GM18870 (cell line): Measurements from ENCODE around the gene ALG14.
"Not testable (repeated sequence)": the region's sequence is repeated elsewhere in the genome, so short reads cannot be mapped to it uniquely, and the experiment has no call there.

ENCODE experiments used
- ATAC-seq: cut with Tn5 transposase; IDR thresholded peaks from one replicate; pipeline ENCODE4 v1.9.1; 2021; ENCODE audit warnings: moderate library complexity; ENCODE audit not compliant: unreplicated experiment

ALG14 gene

DNA sequence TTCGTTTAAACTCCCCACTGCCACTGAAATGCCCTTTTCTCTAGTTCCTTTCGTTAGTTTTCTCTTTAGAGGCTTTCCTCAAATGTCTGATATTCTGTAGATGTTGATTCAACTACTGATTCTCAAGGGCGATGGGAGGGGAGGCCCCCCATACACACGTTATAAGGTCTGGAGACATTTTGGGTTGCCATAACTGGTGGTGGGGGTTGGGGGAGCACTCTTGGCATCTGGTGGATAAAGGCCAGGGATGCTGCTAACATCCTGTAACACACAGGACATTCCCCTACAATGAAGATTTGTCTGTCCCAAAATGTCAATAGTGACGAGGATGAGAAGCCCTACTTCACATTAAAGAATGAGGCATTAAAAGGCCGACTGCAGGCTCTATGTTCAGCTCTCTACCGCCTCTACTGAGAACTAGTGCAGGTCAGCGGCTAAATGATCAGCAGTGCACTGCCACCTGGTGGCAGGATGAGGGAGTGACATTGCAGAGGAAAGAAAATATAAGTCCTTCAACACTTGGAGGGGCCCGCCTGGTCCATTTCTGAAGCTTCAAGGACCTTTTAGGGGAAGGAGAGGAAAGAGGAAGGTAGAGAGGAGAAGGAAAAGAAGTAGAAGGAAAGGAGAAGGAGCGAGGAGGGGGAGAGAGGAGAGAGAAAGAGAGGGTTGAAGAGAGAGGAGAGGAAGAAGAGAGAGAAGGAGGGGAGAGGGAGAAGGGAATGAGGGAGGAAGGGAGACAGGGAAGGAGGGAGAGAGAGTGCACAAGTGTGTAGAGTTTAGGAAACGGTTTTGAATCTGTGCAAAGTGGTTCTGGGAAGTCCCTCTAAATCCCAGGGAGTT lies 29.4 kb downstream of the ALG14 start:
- ATAC-seq = peak; percentile 89

DNA sequence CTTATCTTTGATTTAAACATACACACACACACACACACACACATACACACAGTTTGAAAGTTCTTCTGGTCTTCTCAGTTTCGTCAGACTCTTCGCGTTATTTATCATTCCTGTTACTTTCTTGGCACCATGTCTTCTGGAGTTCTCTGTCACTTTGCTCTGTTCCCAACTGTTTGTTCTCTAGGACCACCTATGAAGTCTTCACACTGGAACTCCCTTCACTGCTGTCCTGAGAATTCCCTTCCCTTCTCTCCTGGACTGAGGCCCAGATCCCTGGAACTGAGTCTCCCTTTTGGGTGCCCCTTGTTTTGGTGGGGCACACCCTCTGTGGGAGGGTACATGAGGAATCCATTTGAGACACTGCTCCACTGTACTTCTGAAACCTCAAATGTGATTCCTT lies 30.5 kb downstream of the ALG14 start:
- ATAC-seq = no peak

DNA sequence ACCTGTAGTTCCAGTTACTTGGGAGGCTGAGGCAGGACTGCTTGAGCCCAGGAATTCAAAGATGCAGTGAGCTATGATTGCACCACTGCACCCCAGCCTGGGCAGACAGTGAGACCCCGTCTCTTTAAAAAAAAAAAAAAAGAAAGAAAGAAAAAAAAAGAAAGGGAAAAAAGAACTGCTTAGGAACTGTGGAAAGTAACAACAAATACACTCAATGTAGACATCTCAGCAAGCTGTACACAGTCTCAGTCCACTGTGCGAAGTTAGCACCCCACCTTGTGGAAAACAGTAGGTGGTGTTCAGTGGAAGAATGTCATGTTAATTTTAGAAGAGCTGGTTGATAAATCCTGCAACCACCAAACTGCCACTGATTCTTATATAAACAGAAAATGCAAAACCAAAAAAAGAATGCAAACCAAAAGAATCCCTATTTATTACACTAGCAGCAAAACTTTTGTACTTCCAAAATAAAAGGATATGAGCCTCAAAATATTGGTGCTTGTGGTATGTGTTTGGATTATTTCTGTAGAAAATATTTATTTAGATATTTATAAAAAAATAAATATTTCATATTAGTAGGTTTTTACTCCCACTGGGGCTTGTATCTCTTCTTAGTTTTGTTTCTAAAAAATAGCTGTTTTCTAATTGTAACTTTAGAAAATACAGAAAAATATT lies 31.1 kb downstream of the ALG14 start:
- peak; percentile 49 for ATAC-seq

DNA sequence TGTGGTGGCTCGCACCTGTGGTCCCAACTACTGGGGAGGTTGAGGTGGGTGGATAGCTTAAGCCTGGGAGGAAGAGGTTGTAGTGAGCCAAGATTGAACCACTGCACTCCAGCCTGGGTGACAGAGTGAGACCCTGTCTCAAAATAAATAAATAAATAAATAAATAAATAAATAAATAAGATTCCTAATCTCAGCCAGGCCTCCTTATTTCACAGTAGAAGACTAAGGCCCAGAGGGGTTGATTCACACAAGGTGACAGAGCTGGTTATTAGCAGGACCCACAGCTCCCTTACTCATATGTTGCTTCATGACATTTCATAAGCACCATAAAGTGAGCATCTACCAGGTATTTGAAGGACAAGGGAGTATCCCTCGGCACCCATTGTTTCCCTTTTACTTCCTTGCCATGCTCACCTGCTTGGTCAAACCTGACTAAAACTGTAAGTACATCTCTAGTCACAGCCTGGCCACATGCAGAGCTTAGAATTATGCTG lies 32.7 kb downstream of the ALG14 start:
- ATAC-seq = no peak

DNA sequence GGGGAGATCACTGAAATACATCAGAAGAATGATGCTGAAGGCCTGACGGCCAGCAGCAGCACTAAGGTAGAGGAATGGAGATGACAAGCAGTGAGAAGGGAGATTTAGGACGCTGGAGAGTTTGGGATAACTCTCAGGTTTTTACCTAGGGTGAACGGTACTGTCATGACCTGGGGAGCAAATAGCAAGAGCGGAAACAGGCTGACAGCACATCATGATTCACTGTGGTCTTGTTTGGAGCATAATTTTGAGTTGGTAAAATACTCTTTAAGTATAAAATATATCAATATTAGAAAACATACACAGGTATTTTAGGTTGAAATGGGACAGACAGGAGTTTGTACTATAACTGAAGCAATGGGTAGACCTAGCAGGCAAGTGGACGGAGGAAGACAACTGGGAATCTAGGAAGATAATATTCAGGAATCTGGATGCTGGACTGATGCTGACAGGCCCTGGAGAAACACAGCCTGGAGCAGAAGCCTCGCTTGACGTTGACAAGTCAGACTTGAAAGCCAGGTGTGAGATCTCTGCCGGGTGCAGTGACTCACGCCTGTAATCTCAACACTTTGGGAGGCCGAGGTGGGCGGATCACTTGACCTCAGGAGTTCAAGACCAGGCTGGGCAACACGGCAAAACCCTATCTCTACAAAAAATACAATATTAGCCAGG lies 33.3 kb downstream of the ALG14 start:
- ATAC-seq = no peak

DNA sequence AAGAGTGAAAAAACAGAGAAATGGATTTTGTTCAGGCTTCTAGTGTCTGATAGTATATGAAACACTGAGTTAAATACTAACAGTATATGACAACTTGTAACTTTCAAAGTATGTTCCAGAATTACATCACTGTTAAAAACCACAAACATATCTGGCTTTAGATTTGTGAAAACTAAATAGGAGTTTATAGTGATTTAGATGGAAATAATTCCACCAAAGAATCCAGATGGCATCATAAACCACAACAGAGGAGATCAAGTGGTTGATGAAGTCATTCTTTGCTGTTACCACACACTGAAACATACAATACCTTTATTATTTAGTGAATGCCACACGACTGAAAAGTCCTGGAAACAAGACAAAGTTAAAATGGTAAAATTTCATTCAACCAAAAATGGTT lies 37.2 kb downstream of the ALG14 start:
- no peak for ATAC-seq

DNA sequence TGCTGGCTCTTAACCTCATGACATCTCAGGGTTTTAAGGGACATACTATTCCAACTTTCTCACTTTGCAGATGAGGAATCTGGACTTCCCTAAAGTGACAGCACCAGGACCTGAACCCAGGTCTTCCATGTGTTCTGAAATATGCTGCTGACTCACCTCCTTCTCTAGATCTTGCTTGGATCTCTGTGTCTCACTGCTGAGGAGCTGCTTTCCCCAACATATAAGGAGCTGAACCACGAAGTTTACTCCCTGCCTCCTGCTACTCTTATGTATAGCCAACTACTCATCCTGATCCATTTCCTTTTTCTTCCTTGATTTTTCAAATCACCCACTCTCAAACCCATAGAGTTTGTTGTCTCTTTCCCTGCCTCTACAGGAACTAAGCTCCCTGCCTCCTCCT lies 38.2 kb downstream of the ALG14 start:
- no peak for ATAC-seq

DNA sequence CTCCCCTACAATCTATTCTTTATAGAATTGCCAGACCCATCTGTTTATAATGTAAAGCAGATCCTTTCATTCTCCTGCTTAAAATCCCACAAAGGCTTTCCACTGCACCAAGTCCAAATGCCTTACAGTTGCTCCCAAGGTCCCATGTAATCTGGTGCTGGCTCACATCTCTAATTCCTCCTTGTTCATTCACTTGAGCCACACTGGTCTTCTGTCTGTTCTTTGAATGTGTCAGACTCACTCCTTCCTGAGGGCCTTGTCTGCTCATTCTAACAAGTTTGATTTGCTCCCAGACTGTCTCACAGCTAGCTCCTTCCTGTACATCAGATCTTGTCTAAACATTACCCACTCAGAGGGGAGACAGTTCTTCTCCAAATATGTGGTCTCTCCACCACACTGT lies 38.9 kb downstream of the ALG14 start:
- ATAC-seq = no peak

DNA sequence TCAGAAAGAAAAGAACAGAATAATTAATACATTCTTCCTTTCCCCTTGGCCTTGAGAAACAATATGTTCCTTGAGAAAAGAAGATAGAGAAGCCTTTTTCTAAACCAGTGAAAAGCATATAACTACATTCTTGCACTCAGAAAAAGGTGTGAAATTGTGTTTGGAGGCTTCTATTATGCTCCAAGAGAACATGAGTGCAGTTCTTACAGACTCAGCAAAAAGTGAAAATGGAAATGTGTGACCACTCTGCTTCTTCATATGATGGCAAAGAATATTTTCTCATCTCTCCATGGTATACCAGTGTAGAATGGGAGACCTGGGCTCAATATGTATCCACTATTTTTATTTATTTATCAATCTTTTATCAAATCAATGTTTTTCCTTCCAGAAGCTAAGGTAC lies 43.2 kb downstream of the ALG14 start:
- no peak for ATAC-seq

DNA sequence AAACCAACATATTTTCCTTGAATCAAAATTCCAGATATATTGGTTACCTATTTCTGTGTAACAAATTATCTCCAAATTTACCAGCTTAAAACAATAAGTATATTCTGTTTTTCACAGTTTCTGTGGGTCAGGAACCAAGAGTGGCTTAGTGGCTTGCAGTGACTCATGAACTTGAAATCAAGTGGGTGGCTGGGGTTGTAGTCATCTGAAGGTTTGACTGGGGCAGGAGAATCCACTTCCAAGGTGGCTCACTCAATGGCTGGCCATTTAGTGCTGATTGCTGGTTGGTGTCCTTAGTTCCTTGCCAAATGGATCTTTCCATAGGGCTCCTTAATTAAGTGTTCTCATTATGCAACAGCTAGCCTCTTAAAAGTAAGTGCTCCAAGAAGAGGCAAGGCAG lies 43.8 kb downstream of the ALG14 start:
- no peak for ATAC-seq

DNA sequence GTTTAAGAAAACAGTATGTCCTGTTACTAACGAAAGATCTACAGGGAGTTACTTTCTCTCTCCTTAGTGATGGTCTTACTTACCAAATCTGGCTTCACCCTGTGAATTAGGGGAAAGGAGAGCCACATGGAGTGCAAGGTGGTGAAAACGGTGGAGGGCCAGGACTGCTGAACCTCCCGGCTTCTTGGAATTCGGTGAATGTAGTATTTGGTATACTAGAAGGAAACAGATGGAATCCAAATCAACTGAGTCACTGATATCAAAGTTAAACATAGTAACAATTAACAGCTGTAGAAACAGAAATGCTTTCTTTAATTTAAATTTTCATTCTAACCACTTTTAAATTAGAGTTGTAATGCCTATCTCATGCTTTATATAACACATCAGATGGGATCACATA lies 45.7 kb downstream of the ALG14 start:
- ATAC-seq = no peak

DNA sequence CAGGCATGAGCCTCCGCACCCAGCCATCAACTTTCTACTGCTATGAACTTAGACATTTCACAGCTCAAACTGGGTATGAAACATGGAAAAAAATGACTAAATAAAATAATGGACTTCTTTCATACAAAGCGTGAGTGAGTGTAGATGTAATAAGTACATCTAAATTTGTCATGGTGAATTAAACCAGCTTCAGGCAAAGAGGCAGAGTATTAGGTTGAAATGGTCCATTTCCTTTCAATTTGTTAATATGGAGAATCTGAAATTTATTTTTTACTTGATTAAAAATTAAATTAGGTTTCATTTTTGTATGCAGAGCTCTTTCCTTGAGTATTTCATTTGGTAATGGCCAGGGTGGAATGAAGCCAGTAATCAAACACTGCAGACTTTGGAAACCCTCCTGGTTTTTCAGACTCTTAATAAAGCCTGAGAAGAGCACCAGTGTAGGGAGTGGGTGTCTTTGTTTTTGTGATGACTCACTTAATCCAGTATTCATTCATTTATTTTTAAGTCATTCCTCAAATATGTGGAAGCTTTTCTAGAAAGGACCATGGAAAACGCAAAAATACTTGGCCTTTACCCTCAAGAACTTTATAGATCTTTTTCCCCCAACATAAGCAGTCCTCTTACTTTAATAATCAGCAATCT lies 49.2 kb downstream of the ALG14 start:
- no peak for ATAC-seq

DNA sequence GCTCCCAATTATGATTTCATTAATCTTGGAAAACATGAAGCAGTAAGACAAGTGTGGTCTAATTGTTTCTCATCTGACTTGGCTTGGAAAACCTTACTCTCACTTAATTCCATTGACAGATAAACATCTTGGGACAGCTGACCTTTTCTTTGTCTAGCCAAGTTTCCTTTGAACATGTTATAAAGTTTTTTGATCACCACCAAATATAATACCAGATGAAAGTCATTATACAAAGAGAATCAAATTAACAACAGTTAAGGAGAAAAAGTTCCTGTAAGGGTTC lies 50.2 kb downstream of the ALG14 start:
- no peak for ATAC-seq

DNA sequence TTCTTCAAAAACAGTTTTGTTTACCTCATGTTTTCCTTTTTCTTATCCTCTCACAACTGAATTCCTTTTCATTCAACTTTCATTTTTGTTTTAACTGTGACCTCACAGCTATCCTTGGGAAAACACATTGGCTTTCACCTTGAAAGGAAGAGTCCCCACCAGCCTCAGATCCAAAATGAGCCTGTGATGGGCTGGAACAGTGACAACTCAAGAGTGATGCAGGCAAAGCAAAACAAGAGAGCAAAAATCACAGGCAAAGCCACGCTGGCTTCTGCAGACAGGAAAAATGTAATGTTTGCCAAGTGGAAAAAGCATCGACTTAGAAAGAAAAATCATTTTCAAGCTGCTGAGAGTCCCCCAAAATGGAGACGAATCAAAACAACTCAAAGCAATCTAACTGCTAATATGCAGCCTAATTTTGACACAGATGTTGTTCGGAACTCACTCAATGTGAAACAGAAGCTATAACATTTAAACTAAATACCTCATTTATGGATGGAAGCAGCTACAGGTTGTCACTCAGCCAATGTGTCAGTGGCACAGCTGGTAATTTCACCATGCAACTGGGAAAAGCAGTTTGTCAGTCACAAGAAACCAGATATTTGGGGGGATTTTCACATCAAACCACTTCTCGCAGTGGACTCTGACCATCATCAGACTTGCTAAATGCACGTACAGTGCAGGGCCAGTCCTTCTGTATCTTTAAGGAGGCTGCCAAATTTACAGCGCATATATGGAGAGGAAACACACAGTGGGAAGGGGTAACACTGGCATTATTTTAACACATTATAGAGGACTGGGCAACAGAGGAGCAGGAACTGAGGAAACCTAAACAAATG lies 50.7 kb downstream of the ALG14 start:
- ATAC-seq = no peak

DNA sequence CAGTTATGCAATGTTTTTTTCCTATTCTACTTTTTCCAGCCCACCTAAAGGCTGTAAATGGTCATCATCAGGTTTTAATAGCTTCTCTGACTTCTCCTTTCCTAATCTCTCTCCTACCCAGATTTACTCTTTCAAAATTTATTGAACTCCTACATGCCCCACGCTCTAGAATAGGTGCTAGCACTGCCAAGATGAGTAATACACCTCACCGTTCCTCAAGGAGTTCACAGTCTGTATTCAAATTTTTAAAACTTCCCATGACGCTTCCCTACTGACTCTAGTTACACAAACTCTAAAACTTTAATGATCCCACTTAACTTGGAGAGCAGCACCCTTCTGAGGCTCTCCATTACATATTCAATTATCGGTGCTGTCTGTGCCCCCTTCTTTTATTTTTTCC lies 51.6 kb downstream of the ALG14 start:
- no peak for ATAC-seq

DNA sequence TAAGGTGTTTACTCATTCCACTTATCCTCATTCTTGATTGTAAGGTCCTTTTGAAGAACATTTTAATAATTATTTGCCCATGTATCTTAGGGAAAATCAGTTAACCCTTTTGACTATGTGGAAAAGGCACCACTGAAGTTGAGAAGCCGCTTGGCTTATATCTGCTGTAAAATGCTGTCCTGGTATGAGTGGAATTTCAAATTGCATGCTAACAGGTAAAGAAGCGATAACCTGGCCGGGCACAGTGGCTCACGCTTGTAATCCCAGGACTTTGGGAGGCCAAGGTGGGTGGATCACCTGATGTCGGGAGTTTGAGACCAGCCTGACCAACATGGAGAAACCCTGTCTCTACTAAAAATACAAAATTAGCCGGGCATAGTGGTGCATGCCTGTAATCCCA lies 53.3 kb downstream of the ALG14 start:
- ATAC-seq = not testable (repeated sequence)

DNA sequence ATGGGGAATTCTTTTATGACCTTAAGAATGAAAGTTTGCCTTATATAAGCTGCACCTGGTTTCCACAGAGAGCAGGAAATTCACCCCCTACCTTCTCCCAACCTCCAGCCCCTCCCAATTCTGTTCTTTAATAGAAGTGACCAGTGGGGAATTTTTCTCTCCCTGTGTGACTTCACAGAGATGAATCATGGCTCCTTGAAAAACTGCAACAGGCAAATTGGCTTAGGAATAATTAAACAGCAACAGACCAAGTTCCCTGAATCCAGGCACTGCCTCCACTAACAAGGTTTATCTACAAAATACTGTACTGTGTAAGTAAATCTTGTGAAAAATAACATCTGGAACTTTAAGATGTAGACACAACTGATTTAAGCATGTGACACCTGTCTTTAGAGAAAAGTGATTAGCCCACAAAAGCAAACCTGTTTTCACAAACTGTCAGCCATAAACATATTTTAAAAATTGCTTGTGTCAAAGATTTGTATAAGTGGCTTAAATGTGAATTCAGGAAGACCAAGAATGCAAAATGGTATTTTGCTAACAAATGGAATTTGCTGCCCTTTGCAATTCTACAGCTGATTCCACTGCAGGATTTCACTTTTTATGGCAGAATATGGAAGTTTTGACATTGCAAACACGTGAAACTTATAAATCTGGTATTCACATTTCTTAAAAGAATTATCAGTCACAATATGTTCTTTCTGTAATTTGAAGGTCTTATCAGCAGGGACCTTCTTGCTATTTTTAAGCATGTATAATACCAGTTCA lies 54.0 kb downstream of the ALG14 start:
- no peak for ATAC-seq

DNA sequence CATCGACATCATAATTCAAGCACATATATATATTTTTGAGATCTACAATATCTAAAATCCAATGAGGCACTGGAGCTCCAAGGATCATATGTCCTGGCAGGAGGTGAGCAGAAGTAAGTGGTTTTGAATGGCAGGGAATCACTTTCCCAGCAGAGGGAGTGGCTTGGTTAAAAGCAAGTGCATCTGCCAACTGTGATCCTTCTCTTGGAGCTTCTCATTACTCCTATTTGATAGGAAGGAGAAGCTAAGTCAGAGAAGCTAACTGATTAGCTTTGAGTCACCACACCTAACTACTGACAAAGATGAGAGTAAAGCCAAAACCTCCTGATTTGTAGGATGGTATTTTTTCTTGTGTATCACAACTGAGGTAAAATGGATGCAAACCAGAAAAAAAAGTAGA lies 55.0 kb downstream of the ALG14 start:
- ATAC-seq = no peak

DNA sequence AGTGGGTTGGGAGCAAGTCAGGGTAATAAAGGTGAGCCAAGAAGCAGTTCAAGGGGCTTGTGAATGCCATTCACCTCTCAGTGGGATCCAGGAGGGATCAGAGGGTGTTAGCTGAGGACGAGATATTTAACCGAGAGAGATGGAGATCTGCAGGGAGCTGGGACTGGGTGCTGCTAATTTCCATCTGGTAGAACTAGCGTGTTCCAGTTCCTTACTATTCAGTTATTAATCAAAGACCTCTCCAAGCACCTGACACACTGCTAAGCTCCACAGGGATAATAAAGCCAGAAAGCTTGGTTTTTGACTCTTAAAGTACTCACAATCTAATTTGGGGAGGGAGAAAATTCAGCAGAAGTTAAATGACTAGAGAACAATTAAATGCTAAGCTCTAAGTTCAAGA lies 57.7 kb downstream of the ALG14 start:
- ATAC-seq = no peak

DNA sequence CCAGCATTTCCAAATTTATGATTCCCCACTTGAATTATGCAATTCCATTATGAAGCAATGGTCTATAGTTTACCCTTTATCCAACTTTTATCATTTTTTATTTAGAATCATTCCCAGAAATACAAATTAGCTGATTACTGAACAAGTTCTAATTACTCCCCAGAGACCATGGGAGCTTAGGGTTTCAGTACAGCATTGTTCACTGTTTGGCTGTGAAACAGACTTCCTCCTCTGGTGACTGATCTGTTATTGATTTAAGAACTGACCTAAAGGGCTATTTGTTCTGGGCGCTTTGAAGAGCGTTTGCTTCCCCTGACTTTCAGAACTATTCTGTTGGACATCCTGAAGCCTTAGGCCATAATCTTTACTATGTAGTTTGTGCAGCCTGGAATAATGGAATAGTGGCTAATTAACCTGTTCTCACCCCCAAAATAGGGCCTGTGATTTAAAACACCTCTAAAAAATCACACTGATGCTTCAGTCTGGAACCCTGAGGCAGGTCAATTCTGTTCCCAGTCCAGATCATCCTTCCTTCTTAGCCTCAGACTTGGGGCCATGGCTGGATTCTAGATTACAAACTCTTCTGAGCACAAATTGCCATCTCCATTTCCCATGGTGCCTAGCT lies 58.7 kb downstream of the ALG14 start:
- ATAC-seq = no peak
